Measurements from ENCODE around the gene MAP1B. TPM values are rescaled to one million over a fixed set of nuclear protein-coding genes. Genes with fewer than 3 reads are reported as not detected.

The MAP1B gene
- total RNA-seq, 2 donors from 2014 or later: 0.04 to 0.11 TPM

GRCh38 chr5:72172786-72173185, 65.5 kb downstream of the MAP1B start:
- H3K4me3 Mint-ChIP-seq: no peak overlapping the region
- H3K27me3 Mint-ChIP-seq: peaks cover 38% of the 10 kb centered on the region
- H3K36me3 Mint-ChIP-seq (ENCODE audit: low read depth): no peaks in the 10 kb centered on the region
- H3K4me1 Mint-ChIP-seq: peaks cover 6% of the 10 kb centered on the region
- H3K9me3 Mint-ChIP-seq: no peaks in the 10 kb centered on the region
- ATAC-seq (replicated peaks): no peak
- H3K27ac Mint-ChIP-seq: no peak overlapping the region

GRCh38 chr5:72177538-72177937, 70.3 kb downstream of the MAP1B start:
- no peak for ATAC-seq (replicated peaks)
- Mint-ChIP-seq H3K36me3 (ENCODE audit: low read depth) (no peaks in the 10 kb centered on the region), H3K27ac (no peak overlapping the region), H3K9me3 (no peaks in the 10 kb centered on the region), H3K27me3 (peaks cover 39% of the 10 kb centered on the region), H3K4me3 (no peak overlapping the region), H3K4me1 (no peaks in the 10 kb centered on the region)

GRCh38 chr5:72179028-72179815, 71.9 kb downstream of the MAP1B start:
- H3K27me3 Mint-ChIP-seq: peaks cover 46% of the 10 kb centered on the region

GRCh38 chr5:72179816-72180440, 72.7 kb downstream of the MAP1B start:
- no peaks in the 10 kb centered on the region for H3K4me1 Mint-ChIP-seq
- no peaks in the 10 kb centered on the region for H3K36me3 Mint-ChIP-seq (ENCODE audit: low read depth)

More at GRCh38 chr5:72179028-72179815, 71.9 kb downstream of the MAP1B start:
- no peak for ATAC-seq (replicated peaks)
- Mint-ChIP-seq H3K4me1 (no peaks in the 10 kb centered on the region), H3K4me3 (no peak overlapping the region), H3K36me3 (ENCODE audit: low read depth) (no peaks in the 10 kb centered on the region), H3K9me3 (no peaks in the 10 kb centered on the region), H3K27ac (no peak overlapping the region)

GRCh38 chr5:72180925-72181324, 73.7 kb downstream of the MAP1B start:
- Mint-ChIP-seq H3K4me3 (no peak overlapping the region), H3K4me1 (no peaks in the 10 kb centered on the region), H3K36me3 (ENCODE audit: low read depth) (no peaks in the 10 kb centered on the region), H3K9me3 (no peaks in the 10 kb centered on the region), H3K27ac (no peak overlapping the region), H3K27me3 (peaks cover 46% of the 10 kb centered on the region)
- no peak for ATAC-seq (replicated peaks)

More at GRCh38 chr5:72179816-72180440, 72.7 kb downstream of the MAP1B start:
- Mint-ChIP-seq H3K9me3 (no peaks in the 10 kb centered on the region), H3K27ac (no peak overlapping the region), H3K4me3 (no peak overlapping the region), H3K27me3 (peaks cover 51% of the 10 kb centered on the region)
- ATAC-seq (replicated peaks): no peak

GRCh38 chr5:72182686-72183085, 75.4 kb downstream of the MAP1B start:
- Mint-ChIP-seq H3K27me3 (peaks cover 46% of the 10 kb centered on the region), H3K27ac (no peak overlapping the region), H3K9me3 (no peaks in the 10 kb centered on the region), H3K4me1 (no peaks in the 10 kb centered on the region), H3K36me3 (ENCODE audit: low read depth) (no peaks in the 10 kb centered on the region), H3K4me3 (no peak overlapping the region)
- no peak for ATAC-seq (replicated peaks)

GRCh38 chr5:72183101-72183520, 75.8 kb downstream of the MAP1B start:
- no peak for ATAC-seq (replicated peaks)
- H3K27ac Mint-ChIP-seq: no peak overlapping the region
- H3K9me3 Mint-ChIP-seq: no peaks in the 10 kb centered on the region
- no peak overlapping the region for H3K4me3 Mint-ChIP-seq
- H3K4me1 Mint-ChIP-seq: no peaks in the 10 kb centered on the region
- no peaks in the 10 kb centered on the region for H3K36me3 Mint-ChIP-seq (ENCODE audit: low read depth)
- peaks cover 46% of the 10 kb centered on the region for H3K27me3 Mint-ChIP-seq

GRCh38 chr5:72184408-72184807, 77.1 kb downstream of the MAP1B start:
- Mint-ChIP-seq H3K36me3 (ENCODE audit: low read depth) (no peaks in the 10 kb centered on the region), H3K27me3 (peaks cover 46% of the 10 kb centered on the region), H3K27ac (no peak overlapping the region), H3K4me1 (no peaks in the 10 kb centered on the region), H3K4me3 (no peak overlapping the region), H3K9me3 (no peaks in the 10 kb centered on the region)
- ATAC-seq (replicated peaks): no peak

- peaks cover 50% of the 10 kb centered on the region for H3K27me3 Mint-ChIP-seq
- ATAC-seq (replicated peaks): no peak
- H3K36me3 Mint-ChIP-seq (ENCODE audit: low read depth): no peaks in the 10 kb centered on the region
- no peak overlapping the region for H3K27ac Mint-ChIP-seq
- H3K9me3 Mint-ChIP-seq: no peaks in the 10 kb centered on the region
- no peak overlapping the region for H3K4me3 Mint-ChIP-seq
- no peaks in the 10 kb centered on the region for H3K4me1 Mint-ChIP-seq
These were observed 78.4 kb downstream of the MAP1B start for GRCh38 chr5:72185496-72186329.

- H3K27ac Mint-ChIP-seq: no peak overlapping the region
- H3K4me3 Mint-ChIP-seq: no peak overlapping the region
- peaks cover 52% of the 10 kb centered on the region for H3K27me3 Mint-ChIP-seq
- ATAC-seq (replicated peaks): no peak
- H3K36me3 Mint-ChIP-seq (ENCODE audit: low read depth): no peaks in the 10 kb centered on the region
- H3K4me1 Mint-ChIP-seq: no peaks in the 10 kb centered on the region
- H3K9me3 Mint-ChIP-seq: no peaks in the 10 kb centered on the region
These were observed 80.3 kb downstream of the MAP1B start for GRCh38 chr5:72187388-72188075.

- no peaks in the 10 kb centered on the region for H3K9me3 Mint-ChIP-seq
- no peaks in the 10 kb centered on the region for H3K36me3 Mint-ChIP-seq (ENCODE audit: low read depth)
- H3K4me1 Mint-ChIP-seq: no peaks in the 10 kb centered on the region
- ATAC-seq (replicated peaks): no peak
- H3K27ac Mint-ChIP-seq: no peak overlapping the region
- no peak overlapping the region for H3K4me3 Mint-ChIP-seq
- peaks cover 50% of the 10 kb centered on the region for H3K27me3 Mint-ChIP-seq
These were observed 80.9 kb downstream of the MAP1B start for GRCh38 chr5:72188166-72188565.

GRCh38 chr5:72189146-72189545, 81.9 kb downstream of the MAP1B start:
- Mint-ChIP-seq H3K4me1 (peaks cover 5% of the 10 kb centered on the region), H3K36me3 (ENCODE audit: low read depth) (no peaks in the 10 kb centered on the region), H3K27ac (no peak overlapping the region), H3K27me3 (peaks cover 49% of the 10 kb centered on the region), H3K9me3 (no peaks in the 10 kb centered on the region), H3K4me3 (no peak overlapping the region)
- no peak for ATAC-seq (replicated peaks)

- H3K27me3 Mint-ChIP-seq: peaks cover 57% of the 10 kb centered on the region
- peaks cover 4% of the 10 kb centered on the region for H3K9me3 Mint-ChIP-seq
- no peak overlapping the region for H3K27ac Mint-ChIP-seq
- ATAC-seq (replicated peaks): no peak
- peaks cover 25% of the 10 kb centered on the region for H3K4me1 Mint-ChIP-seq
- H3K4me3 Mint-ChIP-seq: no peak overlapping the region
- H3K36me3 Mint-ChIP-seq (ENCODE audit: low read depth): peaks cover 5% of the 10 kb centered on the region
These were observed 84.1 kb downstream of the MAP1B start for GRCh38 chr5:72191404-72191803.

- Mint-ChIP-seq H3K36me3 (ENCODE audit: low read depth) (peaks cover 5% of the 10 kb centered on the region), H3K27me3 (peaks cover 66% of the 10 kb centered on the region), H3K27ac (peak overlapping the region; percentile 33), H3K4me1 (peaks cover 25% of the 10 kb centered on the region), H3K4me3 (peak overlapping the region; percentile 48), H3K9me3 (peaks cover 4% of the 10 kb centered on the region)
- peak; percentile 85 for ATAC-seq (replicated peaks)
These were observed 87.6 kb downstream of the MAP1B start for GRCh38 chr5:72194846-72195245.
